ENCODE measurements around the gene LMLN.

- no peak for TF ChIP-seq CTCF (IDR thresholded peaks at IDR 0.05; ENCODE audit: low read depth, low read length)
- no peak for TF ChIP-seq EZH2phosphoT487 (IDR thresholded peaks at IDR 0.05; ENCODE audit: low read depth)
These were observed 7.6 kb upstream of the LMLN start for GRCh38 chr3:197952440-197952839.

All from OCI-LY3 (cell line).